Measurements from ENCODE around the gene ADM.
"Not testable (repeated sequence)": the region's sequence is repeated elsewhere in the genome, so short reads cannot be mapped to it uniquely, and the experiment has no call there.

ADM gene

GRCh38 chr11:10304495-10305261, at the start of gene ADM:
Gene ADM (plus strand): TSS chr11:10305073. CDS start chr11:10305701, 628 bp downstream.
- DNase-seq = peak; percentile 44

GRCh38 chr11:10255388-10256125, 49.3 kb upstream of the ADM start:
- no peak for DNase-seq

- DNase-seq = no peak
Observed at GRCh38 chr11:10257478-10257877, 47.4 kb upstream of the ADM start.

GRCh38 chr11:10261821-10262220, 43.1 kb upstream of the ADM start:
- no peak for DNase-seq

GRCh38 chr11:10263929-10264328, 40.9 kb upstream of the ADM start:
- no peak for DNase-seq

- DNase-seq = not testable (repeated sequence)
Observed at GRCh38 chr11:10264716-10265115, 40.2 kb upstream of the ADM start.

GRCh38 chr11:10265936-10266335, 38.9 kb upstream of the ADM start:
- DNase-seq = no peak

GRCh38 chr11:10267821-10268220, 37.1 kb upstream of the ADM start:
- no peak for DNase-seq

- no peak for DNase-seq
Observed at GRCh38 chr11:10268746-10269488, 36.0 kb upstream of the ADM start.

- no peak for DNase-seq
Observed at GRCh38 chr11:10272132-10272531, 32.7 kb upstream of the ADM start.

GRCh38 chr11:10273738-10274137, 31.1 kb upstream of the ADM start:
- DNase-seq = no peak

GRCh38 chr11:10274726-10275125, 30.1 kb upstream of the ADM start:
- DNase-seq = no peak

GRCh38 chr11:10275714-10276113, 29.2 kb upstream of the ADM start:
- no peak for DNase-seq

GRCh38 chr11:10282117-10282516, 22.8 kb upstream of the ADM start:
- DNase-seq = no peak

- no peak for DNase-seq
Observed at GRCh38 chr11:10283991-10284390, 20.9 kb upstream of the ADM start.

GRCh38 chr11:10285148-10285802, 19.6 kb upstream of the ADM start:
- DNase-seq = no peak

- DNase-seq = no peak
Observed at GRCh38 chr11:10287140-10287539, 17.7 kb upstream of the ADM start.

- DNase-seq = no peak
Observed at GRCh38 chr11:10287766-10288715, 16.8 kb upstream of the ADM start.

GRCh38 chr11:10288881-10289764, 15.8 kb upstream of the ADM start:
- no peak for DNase-seq

GRCh38 chr11:10289765-10290380, 15.0 kb upstream of the ADM start:
- no peak for DNase-seq
